ENCODE data around the gene CLMP.
"Not testable (repeated sequence)": the region's sequence is repeated elsewhere in the genome, so short reads cannot be mapped to it uniquely, and the experiment has no call there.

CLMP gene

DNA sequence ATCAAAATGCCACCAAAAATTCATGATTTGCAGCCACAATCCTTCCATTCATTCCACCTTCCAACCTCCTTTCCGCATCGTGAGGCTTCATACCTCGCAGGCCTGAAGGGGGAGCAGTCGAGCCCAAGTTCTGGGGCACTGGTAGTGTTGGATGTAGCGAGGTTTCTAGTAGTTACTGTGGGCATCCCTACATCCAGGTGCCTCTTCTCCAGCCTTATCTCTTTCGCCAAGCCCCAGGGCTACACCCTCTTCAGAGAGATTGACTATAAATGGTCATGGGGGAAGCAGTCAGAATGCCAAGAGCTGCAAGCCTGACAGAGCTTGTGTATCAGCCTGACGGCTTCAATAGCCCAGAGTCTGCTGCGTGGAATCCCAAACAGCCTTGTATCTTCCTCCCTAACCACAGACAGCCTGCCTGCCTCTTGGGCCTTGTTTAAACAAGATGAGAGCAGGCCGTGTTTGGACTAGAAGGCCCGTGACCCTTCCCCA lies 28.9 kb downstream of the CLMP start:
- no peak for DNase-seq

DNA sequence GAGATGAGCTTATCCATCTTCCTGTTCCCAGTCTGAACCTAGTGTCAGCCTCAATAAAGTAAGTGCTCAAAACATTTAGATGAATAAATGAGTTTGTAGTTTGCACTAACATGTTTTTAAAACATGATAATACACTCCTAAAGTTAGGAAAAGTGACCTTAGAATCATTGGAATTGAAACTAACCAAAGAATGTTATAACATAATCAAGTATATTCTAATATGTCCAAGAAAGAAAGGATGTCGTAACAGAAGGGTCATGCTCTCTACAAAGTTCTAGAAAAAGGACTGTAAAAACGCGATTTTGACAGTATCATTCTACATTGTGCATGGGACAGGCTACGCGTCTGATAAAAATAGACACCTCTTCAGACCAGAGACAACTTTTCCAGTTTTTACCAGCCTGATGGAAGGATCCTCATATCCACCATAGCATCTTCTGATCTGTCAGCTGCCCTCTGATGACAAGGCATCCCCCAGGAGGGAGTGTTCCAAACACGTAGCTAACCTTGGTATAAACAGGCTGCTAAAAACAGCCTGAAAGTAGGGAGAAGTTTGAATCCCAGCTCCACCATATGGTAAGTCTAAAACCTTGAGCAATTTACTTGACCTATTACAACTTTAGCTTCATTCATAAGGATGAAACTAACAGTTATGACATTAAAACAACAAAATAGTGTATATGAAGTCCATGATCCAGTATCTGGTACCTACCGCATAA lies 30.2 kb downstream of the CLMP start:
- DNase-seq = no peak

DNA sequence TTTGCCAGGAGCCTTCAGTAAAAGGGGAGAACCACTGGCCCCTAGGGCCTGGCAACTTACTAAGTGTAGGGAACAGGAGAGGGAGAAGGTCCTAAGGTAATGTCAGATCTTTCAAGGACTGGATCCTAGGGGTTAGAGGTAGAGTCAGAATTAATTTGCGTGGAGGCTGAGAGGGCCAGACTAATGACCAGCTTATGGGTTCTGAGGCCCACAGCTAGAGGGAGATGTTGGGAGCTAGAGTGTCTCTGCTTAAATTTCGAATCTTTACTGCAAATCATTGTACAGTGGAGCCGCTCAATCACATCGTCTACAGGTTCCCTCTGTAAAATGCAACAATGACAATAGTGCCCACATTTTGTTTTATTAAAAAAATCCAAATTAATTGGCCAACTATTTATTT lies 31.4 kb downstream of the CLMP start:
- no peak for DNase-seq

DNA sequence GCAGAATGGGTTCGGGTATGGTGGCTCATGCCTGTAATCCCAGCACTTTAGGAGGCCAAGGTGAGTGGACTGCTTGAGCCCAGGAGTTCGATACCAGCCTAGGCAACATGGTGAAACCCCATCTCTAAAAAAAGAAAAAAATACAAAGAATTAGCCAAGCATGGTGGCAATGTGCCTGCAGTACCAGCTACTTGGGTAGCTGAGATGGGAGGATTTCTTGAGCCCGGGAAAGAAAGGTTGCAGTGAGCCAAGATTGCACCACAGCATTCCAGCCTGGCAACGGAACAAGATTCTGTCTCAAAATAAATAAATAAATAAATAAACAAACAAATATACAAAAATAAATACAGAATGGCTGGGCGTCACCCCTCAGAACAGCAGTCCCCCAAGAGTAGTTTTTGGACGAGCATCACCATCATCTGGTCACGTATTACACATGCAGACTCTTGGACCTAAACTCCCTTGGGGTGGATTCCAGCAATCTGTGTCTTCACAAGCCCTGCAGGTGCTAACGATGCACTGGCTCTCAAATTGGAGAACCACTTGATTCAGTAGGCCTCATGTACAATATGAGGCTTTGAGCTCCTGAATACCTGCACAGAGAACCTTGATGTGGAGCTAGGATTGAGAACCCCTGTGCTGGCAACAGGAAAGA lies 33.5 kb downstream of the CLMP start:
- DNase-seq = no peak

DNA sequence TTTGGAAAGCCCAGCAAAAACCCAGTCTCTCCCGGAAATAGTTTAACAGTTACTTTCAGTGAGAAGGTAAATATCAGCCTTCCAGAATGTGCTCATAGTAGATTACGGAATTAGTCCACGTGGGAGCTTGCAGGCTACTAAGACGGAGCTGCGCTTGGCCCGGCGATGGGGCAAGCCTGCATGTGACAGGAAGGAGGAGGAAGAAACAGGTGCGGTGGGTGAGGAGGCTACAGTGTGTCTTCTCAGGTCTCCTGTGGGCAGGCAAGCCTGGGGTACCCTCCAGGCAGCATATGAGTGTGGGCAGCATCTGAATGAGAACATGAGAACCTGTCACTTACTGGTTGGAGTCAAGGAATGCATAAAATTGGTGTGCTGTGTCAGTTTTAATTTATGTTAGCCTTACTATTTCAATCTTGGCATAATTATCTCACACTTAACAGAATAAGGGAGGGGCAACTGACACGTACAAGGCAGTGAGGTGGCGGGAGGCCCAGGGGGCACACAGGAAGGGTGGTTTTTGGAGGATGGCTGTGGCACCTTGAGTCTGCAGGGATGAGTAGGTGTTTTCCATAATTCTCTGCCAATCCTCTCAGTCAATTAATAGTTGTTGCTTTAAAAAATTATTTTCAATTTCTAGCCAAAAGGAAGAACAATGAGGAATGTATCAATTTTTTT lies 35.7 kb downstream of the CLMP start:
- peak; percentile 6 for DNase-seq

DNA sequence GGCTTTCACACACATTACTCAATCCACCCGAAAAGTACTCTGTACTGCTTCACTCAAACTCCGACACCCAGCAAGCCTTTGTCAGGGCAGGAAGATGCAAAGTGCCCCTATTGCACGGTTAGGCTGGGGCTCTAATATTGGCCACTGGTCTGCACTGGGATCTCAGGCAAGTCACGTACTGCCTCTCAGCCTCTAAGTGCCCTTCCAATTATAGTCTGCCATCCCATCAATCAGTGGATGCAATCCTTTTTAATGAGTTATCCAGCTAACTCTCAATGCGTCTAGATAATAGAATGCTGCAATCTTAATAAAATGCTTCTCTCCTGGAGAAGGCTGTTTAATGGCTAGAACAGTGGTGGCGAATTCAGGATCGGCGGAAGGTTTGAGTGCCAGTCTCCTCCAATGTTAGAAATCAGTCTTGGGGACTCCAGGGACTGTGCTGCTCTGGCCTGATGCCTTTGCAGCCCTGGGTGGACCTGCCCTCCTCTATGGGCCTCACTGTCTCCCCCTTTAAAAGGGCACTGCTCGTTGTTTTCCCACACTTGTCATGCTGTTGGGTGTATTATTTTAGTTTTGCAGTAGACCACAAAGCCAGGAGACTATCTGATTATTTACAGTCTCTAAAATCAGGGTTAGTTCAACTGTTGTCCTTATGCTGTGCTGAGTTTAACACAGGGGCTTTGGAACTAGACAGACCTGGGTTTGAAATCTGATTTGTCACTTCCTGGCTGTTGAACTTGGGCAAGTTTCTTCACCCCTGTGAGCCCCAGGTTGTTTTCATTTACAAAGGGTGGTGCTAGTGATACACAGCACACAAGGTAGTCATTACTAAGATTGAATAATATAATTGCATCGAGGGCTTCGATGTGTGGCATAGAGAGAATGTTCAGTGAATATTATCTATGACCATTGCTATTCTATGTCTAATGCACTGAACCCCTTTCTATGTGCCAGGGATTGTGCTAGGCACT lies 36.7 kb downstream of the CLMP start:
- DNase-seq = no peak

DNA sequence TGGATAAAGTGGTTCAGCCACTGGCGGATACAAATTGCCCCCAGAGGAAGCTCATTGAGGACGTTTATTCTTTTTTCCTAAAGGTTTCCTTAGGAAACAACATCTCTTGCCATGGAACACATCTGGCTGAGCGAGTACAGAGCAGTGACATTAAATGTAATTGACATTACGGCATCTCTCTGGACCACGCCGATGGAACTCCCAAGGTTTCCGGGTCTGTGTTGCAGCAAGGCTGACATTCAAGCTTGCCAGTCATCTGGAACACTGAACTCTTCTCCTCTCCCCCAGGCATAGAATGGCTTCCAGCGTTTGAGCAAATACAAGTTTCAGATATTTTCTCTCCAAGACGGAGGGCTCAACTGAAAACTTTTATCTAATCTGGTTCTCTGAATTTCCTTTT lies 42.1 kb downstream of the CLMP start:
- DNase-seq = no peak

DNA sequence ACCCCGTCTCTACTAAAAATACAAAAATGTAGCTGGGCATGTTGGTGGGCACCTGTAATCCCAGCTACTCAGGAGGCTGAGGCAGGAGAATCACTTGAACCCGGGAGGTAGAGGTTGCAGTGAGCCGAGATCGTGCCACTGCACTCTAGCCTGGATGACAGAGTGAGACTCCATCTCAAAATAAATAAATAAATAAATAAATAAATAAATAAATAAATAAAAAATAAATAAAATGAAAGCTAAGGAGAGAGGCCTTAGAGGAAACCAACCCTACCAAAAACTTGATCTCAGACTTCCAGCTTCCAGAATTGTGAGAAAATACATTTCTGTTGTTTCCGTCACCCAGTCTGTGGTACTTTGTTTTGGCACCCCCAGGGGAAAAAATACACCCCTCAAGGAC lies 42.7 kb downstream of the CLMP start:
- DNase-seq = not testable (repeated sequence)

DNA sequence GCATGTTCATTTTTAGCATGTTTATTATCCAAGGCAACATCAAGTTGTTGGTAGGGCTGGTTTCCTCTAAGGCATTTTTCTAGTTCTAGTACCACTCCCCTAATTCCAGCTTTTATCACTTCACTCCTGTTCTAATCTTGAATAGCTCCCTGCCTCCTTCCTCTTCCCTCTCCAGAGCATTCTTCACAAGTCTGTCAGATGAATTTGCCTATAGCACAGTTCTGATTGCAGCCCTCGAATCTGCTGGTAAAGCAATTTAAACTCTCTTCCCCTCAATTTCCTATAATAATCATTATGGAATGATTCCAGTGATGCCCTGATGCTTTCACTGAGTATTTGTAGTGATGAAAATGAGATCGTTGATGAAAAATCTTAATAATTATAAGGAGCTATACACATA lies 43.3 kb downstream of the CLMP start:
- DNase-seq = no peak

DNA sequence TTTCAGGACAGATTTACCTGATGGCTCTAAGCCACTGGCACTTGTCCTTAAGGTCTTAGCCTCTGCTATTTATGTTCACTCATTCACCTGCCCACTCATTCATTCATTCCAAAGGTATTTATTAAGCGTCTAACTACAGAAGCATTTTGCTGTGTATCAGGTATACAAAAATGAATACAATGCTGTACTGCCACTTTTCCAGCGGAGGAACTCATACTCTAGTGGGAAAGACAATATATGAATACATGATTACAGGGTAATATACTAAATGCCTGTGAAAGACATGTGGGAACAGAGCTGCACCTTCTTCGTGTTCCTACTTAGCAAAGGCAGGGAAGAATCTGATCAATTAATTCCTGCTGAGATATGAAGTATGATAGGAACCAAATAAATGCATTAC lies 43.7 kb downstream of the CLMP start:
- no peak for DNase-seq

DNA sequence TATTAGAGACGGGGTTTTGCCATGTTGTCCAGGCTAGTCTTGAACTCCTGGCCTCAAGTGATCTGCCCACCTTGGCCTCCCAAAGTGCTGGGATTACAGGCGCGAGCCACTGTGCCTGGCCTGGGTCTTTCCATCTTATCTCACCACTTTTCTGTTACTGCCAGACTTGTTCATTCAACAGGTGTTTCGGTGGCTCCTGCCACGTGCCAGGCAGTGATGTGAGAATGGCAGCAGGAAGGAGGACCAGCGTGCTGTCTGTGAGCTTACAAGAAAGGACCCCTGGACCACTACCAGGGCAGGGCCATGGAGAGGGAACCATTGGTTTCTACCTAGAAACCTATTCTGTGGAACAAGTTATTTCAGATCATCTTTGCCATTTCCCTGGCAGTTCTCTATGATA lies 44.2 kb downstream of the CLMP start:
- no peak for DNase-seq

DNA sequence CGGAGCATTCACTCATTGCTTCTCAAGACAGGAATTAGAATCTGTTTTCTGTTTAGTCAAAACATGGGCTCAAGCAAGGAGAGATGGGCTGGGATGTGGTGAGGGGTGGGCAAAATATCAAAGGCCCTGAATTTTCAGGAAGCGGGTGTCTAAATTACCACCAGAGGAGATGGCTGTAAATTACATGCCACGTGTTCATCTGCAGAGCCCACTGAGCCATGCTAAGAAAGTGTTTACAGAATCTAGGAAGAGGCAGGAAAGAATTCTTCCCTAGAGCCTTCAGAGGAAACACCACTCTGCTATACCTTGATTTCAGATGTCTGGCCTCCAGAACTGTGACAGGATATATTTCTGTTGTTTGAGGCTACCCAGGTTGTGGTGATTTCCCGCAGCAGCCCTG lies 46.1 kb downstream of the CLMP start:
- no peak for DNase-seq

DNA sequence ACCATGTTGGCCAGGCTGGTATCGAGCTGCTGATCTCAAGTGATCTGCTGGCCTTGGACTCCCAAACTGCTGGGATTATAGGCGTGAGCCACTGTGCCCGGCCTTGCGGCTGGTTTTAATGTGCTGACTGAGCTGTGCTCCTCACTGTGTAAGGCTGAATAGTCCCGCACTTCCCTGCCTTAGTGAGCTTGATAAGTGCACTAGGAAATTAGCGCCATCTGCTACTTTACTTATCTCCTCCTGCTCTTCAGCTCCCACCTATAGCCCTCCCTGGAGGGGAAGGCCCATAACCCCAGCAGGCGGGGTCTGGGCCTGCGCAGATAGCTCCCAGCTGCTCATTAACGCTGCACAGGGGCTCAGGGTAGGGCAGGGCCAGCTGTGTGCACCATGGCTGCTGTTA lies 49.4 kb downstream of the CLMP start:
- no peak for DNase-seq

DNA sequence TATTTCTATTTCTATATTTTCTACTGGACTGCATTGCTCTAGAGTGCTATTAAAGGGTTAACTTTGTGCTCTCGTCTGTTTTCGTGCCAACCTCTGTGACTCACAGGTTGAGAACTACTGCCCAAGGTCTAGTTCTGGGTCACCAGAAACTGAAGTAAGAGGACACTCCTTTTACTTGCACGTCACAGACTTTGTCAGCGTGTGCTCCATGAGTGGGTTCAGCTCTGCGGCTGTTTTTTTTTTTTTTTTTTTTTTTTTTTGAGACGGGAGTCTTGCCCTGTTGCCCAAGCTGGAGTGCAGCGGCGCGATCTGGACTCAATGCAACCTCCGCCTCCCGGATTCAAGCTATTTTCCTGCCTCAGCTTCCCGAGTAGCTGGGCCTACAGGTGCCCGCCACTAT lies 49.8 kb downstream of the CLMP start:
- no peak for DNase-seq

DNA sequence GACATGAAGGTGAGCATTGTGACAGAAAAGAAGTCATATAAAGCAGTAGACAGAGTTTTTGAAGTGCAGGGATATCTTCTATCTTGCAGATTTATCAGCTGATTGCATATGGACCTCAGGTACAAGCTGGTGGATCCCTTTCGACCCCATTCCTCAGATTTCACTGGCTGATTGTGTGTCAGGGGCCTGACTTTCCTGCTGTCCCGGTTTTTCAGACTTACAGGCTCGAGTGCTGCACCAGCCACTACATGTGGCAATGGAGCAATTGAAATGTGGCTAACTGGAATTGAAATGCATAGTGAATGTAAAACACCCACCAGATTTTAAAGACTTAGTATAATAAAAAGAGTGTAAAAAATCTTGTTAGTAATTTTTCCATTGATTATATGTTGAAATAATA lies 50.3 kb downstream of the CLMP start:
- DNase-seq = no peak

DNA sequence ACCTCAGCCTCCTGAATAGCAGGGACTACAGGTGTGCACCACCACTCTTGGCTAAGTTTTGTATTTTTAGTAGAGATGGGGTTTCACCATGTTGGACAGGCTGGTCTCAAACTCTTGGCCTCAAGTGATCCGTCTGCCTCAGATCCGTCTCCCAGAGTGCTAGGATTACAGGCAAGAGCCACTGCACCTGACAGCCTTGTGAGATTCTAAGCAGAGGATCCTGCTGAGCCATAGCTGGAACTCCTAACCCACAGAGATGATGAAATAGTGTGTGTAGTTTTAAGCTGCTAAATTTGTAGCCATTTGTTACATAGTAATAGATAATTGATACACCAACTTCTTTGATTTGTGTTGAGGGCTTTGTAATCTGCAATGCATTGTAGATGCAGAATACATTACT lies 51.1 kb downstream of the CLMP start:
- DNase-seq = no peak

DNA sequence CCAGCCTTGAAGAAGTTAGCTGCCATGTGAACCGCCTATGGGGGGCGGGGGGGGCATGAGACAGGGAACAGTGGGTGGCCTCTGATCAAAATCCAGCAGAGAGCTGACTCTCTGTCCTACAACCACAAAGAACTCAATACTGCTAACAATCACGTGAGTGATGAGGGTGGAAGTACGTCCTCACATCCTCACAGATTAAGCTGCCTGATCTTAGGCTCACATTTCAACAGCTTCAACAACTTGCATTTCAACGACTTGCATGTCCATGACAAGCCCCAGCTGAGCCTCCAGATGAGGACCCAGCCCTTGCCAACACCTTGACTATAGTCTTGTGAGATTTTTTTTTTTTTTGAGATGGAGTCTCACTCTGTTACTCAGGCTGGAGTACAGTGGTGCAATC lies 51.6 kb downstream of the CLMP start:
- DNase-seq = no peak

DNA sequence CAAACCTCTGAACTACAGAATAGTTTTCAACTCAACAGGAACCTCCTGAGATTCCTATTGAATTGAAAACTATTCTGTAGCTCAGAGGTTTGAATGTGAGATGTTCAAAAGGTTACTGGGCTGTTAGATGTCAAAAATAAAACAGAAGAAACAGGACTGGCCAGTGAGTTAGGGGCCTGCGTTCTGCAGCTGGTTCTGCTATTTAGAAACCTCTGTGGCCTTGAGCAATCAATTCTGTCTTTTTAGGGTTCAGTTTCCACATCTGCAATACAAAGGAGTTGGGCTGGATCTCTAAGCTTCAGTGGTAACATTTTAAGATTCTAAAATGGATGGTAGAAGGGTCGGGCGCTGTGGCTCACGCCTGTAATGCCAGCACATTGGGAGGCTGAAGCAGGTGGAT lies 55.8 kb downstream of the CLMP start:
- DNase-seq = no peak

DNA sequence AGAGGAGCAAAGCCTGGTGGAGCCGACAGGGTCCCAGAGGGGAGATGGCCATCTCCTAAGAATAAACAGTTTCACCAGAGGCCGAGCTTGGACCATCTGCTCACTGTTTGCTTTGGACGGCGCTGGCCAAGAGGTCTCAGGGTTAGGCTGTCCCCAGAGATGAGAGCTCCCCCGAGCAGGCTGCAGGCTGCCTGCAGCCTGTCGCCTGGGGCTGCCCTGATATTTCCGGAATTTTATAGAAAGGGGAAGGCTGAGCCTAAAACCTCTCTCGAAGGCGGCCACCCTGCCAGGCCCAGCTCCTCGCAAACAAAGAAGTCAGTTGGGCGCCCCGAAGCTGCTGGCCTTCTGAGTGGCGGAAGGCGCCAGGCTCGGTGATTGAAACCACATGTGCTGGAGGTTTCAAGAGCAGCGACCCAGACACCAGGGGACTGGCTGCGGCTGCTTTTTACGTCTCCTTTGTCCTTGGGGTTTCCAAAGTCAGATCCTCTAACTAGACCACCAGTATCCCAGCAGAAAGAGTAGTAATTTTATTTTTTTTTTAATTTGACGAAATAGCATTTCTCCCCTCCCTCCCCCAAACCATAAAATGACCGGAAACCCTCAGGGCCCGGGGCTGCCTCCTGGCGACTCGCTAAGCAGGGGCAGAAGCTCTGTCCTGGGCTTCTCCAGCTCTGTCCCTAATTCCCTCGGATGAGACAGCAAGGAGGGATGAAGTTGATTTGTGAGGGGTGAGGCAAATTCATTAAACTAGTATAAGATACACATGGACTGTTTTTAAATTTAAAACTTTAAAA lies 57.4 kb downstream of the CLMP start:
- no peak for DNase-seq

DNA sequence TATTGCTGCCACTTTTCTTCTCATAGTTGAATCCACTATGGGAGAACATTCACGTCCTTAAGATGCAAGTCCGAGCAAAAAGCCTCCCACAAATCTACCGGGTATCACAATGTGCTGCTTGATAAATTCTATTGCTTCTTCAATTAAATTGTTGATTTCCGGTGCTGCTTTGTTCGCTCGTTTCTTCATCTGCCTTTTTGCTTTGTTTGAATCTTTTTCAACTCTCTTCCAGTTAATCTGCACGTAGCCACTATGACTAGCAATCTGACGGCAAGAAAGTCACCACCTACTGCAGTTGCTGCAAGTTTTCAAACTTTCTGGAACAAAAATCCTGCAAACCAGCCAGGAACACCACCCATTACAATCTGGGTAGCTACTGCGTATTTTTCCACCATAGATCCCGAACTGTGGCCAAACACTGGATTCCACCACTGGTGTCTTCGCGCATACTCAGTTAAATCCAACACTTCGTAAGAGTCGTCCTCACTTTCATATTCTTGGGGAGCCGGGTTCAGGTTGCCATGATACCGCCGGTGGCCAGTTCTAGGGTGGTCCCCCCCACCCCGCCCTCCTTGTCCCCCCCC lies 59.1 kb downstream of the CLMP start:
- DNase-seq = no peak

DNA sequence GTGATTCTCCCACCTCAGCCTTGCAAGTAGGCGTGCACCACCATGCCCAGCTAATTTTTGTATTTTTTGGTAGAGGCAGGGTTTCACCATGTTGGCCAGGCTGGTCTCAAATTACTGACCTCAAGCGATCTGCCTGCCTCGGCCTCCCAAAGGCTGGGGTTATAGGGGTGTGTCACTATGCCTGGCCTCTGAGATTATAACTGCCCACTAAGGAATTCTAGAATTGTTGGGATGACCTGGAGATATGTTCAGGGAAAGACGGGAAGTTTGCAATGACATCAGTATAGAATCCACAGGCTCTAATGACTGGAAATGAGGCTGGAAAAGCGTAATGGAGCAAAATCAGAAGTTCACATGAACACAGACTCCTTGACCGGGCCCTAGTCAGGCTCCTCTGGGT lies 62.2 kb downstream of the CLMP start:
- DNase-seq = no peak

All from CD4-positive, alpha-beta T cell treated with Interleukin-6 for 4 hours (primary cell).